GM19023 (cell line): ENCODE results near the gene ZMIZ1.

Experiments
- ATAC-seq: cut with Tn5 transposase; IDR thresholded peaks from one replicate; pipeline ENCODE4 v1.9.1; 2021; ENCODE audit warnings: mild to moderate bottlenecking, moderate library complexity; ENCODE audit not compliant: unreplicated experiment

Gene ZMIZ1

GRCh38 chr10:79148452-79149344 lies 79.9 kb downstream of the ZMIZ1 start:
- ATAC-seq = no peak

- ATAC-seq = no peak
Measured at GRCh38 chr10:79149345-79149661, 80.5 kb downstream of the ZMIZ1 start.

GRCh38 chr10:79149662-79150443 lies 81.1 kb downstream of the ZMIZ1 start:
- peak; percentile 73 for ATAC-seq

GRCh38 chr10:79150444-79150754 lies 81.6 kb downstream of the ZMIZ1 start:
- ATAC-seq = no peak

- ATAC-seq = no peak
Measured at GRCh38 chr10:79152423-79152817, 83.7 kb downstream of the ZMIZ1 start.

GRCh38 chr10:79153745-79154144 lies 85.0 kb downstream of the ZMIZ1 start:
- ATAC-seq = no peak

GRCh38 chr10:79155301-79156081 lies 86.7 kb downstream of the ZMIZ1 start:
- ATAC-seq = no peak

GRCh38 chr10:79156334-79157274 lies 87.8 kb downstream of the ZMIZ1 start:
- no peak for ATAC-seq

- ATAC-seq = no peak
Measured at GRCh38 chr10:79158004-79158340, 89.2 kb downstream of the ZMIZ1 start.

- ATAC-seq = no peak
Measured at GRCh38 chr10:79158402-79159097, 89.8 kb downstream of the ZMIZ1 start.

- ATAC-seq = no peak
Measured at GRCh38 chr10:79159141-79159651, 90.4 kb downstream of the ZMIZ1 start.

- ATAC-seq = no peak
Measured at GRCh38 chr10:79159785-79160184, 91.0 kb downstream of the ZMIZ1 start.

- no peak for ATAC-seq
Measured at GRCh38 chr10:79160191-79160590, 91.4 kb downstream of the ZMIZ1 start.

GRCh38 chr10:79161557-79161956 lies 92.8 kb downstream of the ZMIZ1 start:
- no peak for ATAC-seq

- ATAC-seq = no peak
Measured at GRCh38 chr10:79162022-79162421, 93.3 kb downstream of the ZMIZ1 start.

GRCh38 chr10:79162861-79163665 lies 94.3 kb downstream of the ZMIZ1 start:
- no peak for ATAC-seq

- ATAC-seq = no peak
Measured at GRCh38 chr10:79163666-79163975, 94.9 kb downstream of the ZMIZ1 start.

GRCh38 chr10:79164075-79164474 lies 95.3 kb downstream of the ZMIZ1 start:
- ATAC-seq = no peak
